Measurements from ENCODE around the gene SSBP2.
"Not testable (repeated sequence)": the region's sequence is repeated elsewhere in the genome, so short reads cannot be mapped to it uniquely, and the experiment has no call there.

SSBP2 gene

GRCh38 chr5:81718300-81718699 is 32.6 kb downstream of the SSBP2 start:
- WGBS, 2 experiments = 56 to 68% methylated on average over 3 to 6 of the region's 6 CpGs
- no peak overlapping the region for H3K4me3 ChIP-seq (ENCODE audit: insufficient read depth, low read depth, low read length)

GRCh38 chr5:81717860-81718259 is 33.0 kb downstream of the SSBP2 start:
- Histone ChIP-seq H3K36me3 (ENCODE audit: control insufficient read depth, insufficient read depth, low read length) (no peaks in the 10 kb centered on the region), H3K4me1 (ENCODE audit: control insufficient read depth, insufficient read depth, low read length) (peaks cover 22% of the 10 kb centered on the region), H3K9me3 (ENCODE audit: control insufficient read depth, low read length) (no peaks in the 10 kb centered on the region), H3K4me3 (ENCODE audit: insufficient read depth, low read depth, low read length) (no peak overlapping the region), H3K27me3 (ENCODE audit: control insufficient read depth, insufficient read depth, low read length, poor library complexity, severe bottlenecking) (no peaks in the 10 kb centered on the region), H3K27ac (ENCODE audit: insufficient read depth, low read depth, low read length, poor library complexity, severe bottlenecking) (no peak overlapping the region)
- WGBS, 2 experiments = 91 to 96% methylated on average over 2 to 3 of the region's 4 CpGs

More at GRCh38 chr5:81718300-81718699, 32.6 kb downstream of the SSBP2 start:
- Histone ChIP-seq H3K4me1 (ENCODE audit: control insufficient read depth, insufficient read depth, low read length) (peaks cover 22% of the 10 kb centered on the region), H3K36me3 (ENCODE audit: control insufficient read depth, insufficient read depth, low read length) (no peaks in the 10 kb centered on the region), H3K27me3 (ENCODE audit: control insufficient read depth, insufficient read depth, low read length, poor library complexity, severe bottlenecking) (no peaks in the 10 kb centered on the region), H3K9me3 (ENCODE audit: control insufficient read depth, low read length) (no peaks in the 10 kb centered on the region), H3K27ac (ENCODE audit: insufficient read depth, low read depth, low read length, poor library complexity, severe bottlenecking) (no peak overlapping the region)

- Histone ChIP-seq H3K27ac (ENCODE audit: insufficient read depth, low read depth, low read length, poor library complexity, severe bottlenecking) (no peak overlapping the region), H3K36me3 (ENCODE audit: control insufficient read depth, insufficient read depth, low read length) (no peaks in the 10 kb centered on the region), H3K4me1 (ENCODE audit: control insufficient read depth, insufficient read depth, low read length) (peaks cover 22% of the 10 kb centered on the region), H3K4me3 (ENCODE audit: insufficient read depth, low read depth, low read length) (no peak overlapping the region), H3K27me3 (ENCODE audit: control insufficient read depth, insufficient read depth, low read length, poor library complexity, severe bottlenecking) (no peaks in the 10 kb centered on the region), H3K9me3 (ENCODE audit: control insufficient read depth, low read length) (no peaks in the 10 kb centered on the region)
- 100% methylated on average over 1 of the region's 1 CpG; no CpG with 5 or more reads in 1 of the 2 experiments for WGBS, 2 experiments
These were observed 33.7 kb downstream of the SSBP2 start for GRCh38 chr5:81717226-81717625.

GRCh38 chr5:81714076-81714475 is 36.8 kb downstream of the SSBP2 start:
- not testable (repeated sequence) for H3K9me3 ChIP-seq (ENCODE audit: control insufficient read depth, low read length); H3K27ac ChIP-seq (ENCODE audit: insufficient read depth, low read depth, low read length, poor library complexity, severe bottlenecking); H3K36me3 ChIP-seq (ENCODE audit: control insufficient read depth, insufficient read depth, low read length); H3K27me3 ChIP-seq (ENCODE audit: control insufficient read depth, insufficient read depth, low read length, poor library complexity, severe bottlenecking); H3K4me3 ChIP-seq (ENCODE audit: insufficient read depth, low read depth, low read length)
- peaks cover 17% of the 10 kb centered on the region for H3K4me1 ChIP-seq (ENCODE audit: control insufficient read depth, insufficient read depth, low read length)
- 83% methylated on average over 1 of the region's 2 CpGs; no CpG with 5 or more reads in 1 of the 2 experiments for WGBS, 2 experiments

GRCh38 chr5:81708889-81709288 is 42.0 kb downstream of the SSBP2 start:
- Histone ChIP-seq H3K27me3 (ENCODE audit: control insufficient read depth, insufficient read depth, low read length, poor library complexity, severe bottlenecking) (no peaks in the 10 kb centered on the region), H3K4me1 (ENCODE audit: control insufficient read depth, insufficient read depth, low read length) (peaks cover 9% of the 10 kb centered on the region), H3K9me3 (ENCODE audit: control insufficient read depth, low read length) (no peaks in the 10 kb centered on the region), H3K27ac (ENCODE audit: insufficient read depth, low read depth, low read length, poor library complexity, severe bottlenecking) (no peak overlapping the region), H3K36me3 (ENCODE audit: control insufficient read depth, insufficient read depth, low read length) (no peaks in the 10 kb centered on the region), H3K4me3 (ENCODE audit: insufficient read depth, low read depth, low read length) (no peak overlapping the region)
- 71 to 82% methylated on average over 1 of the region's 1 CpG for WGBS, 2 experiments

GRCh38 chr5:81703840-81704239 is 47.1 kb downstream of the SSBP2 start:
- Histone ChIP-seq H3K4me3 (ENCODE audit: insufficient read depth, low read depth, low read length) (no peak overlapping the region), H3K4me1 (ENCODE audit: control insufficient read depth, insufficient read depth, low read length) (peaks cover 3% of the 10 kb centered on the region), H3K36me3 (ENCODE audit: control insufficient read depth, insufficient read depth, low read length) (peaks cover 3% of the 10 kb centered on the region), H3K9me3 (ENCODE audit: control insufficient read depth, low read length) (no peaks in the 10 kb centered on the region), H3K27me3 (ENCODE audit: control insufficient read depth, insufficient read depth, low read length, poor library complexity, severe bottlenecking) (no peaks in the 10 kb centered on the region), H3K27ac (ENCODE audit: insufficient read depth, low read depth, low read length, poor library complexity, severe bottlenecking) (no peak overlapping the region)
- WGBS, 2 experiments = 94 to 95% methylated on average over 2 of the region's 2 CpGs

GRCh38 chr5:81700166-81700565 is 50.7 kb downstream of the SSBP2 start:
- H3K36me3 ChIP-seq (ENCODE audit: control insufficient read depth, insufficient read depth, low read length) = peaks cover 3% of the 10 kb centered on the region
- H3K4me1 ChIP-seq (ENCODE audit: control insufficient read depth, insufficient read depth, low read length) = no peaks in the 10 kb centered on the region
- H3K9me3 ChIP-seq (ENCODE audit: control insufficient read depth, low read length) = no peaks in the 10 kb centered on the region
- H3K27ac ChIP-seq (ENCODE audit: insufficient read depth, low read depth, low read length, poor library complexity, severe bottlenecking) = no peak overlapping the region
- no peaks in the 10 kb centered on the region for H3K27me3 ChIP-seq (ENCODE audit: control insufficient read depth, insufficient read depth, low read length, poor library complexity, severe bottlenecking)
- H3K4me3 ChIP-seq (ENCODE audit: insufficient read depth, low read depth, low read length) = no peak overlapping the region

GRCh38 chr5:81698813-81699212 is 52.1 kb downstream of the SSBP2 start:
- Histone ChIP-seq H3K27ac (ENCODE audit: insufficient read depth, low read depth, low read length, poor library complexity, severe bottlenecking) (no peak overlapping the region), H3K36me3 (ENCODE audit: control insufficient read depth, insufficient read depth, low read length) (peaks cover 3% of the 10 kb centered on the region), H3K4me3 (ENCODE audit: insufficient read depth, low read depth, low read length) (no peak overlapping the region), H3K27me3 (ENCODE audit: control insufficient read depth, insufficient read depth, low read length, poor library complexity, severe bottlenecking) (no peaks in the 10 kb centered on the region), H3K9me3 (ENCODE audit: control insufficient read depth, low read length) (no peaks in the 10 kb centered on the region), H3K4me1 (ENCODE audit: control insufficient read depth, insufficient read depth, low read length) (no peaks in the 10 kb centered on the region)
- 88 to 98% methylated on average over 1 to 2 of the region's 2 CpGs for WGBS, 2 experiments

- 91 to 94% methylated on average over 5 to 9 of the region's 9 CpGs for WGBS, 2 experiments
- no peaks in the 10 kb centered on the region for H3K4me1 ChIP-seq (ENCODE audit: control insufficient read depth, insufficient read depth, low read length)
- no peaks in the 10 kb centered on the region for H3K27me3 ChIP-seq (ENCODE audit: control insufficient read depth, insufficient read depth, low read length, poor library complexity, severe bottlenecking)
- no peaks in the 10 kb centered on the region for H3K9me3 ChIP-seq (ENCODE audit: control insufficient read depth, low read length)
- no peak overlapping the region for H3K4me3 ChIP-seq (ENCODE audit: insufficient read depth, low read depth, low read length)
- H3K27ac ChIP-seq (ENCODE audit: insufficient read depth, low read depth, low read length, poor library complexity, severe bottlenecking) = no peak overlapping the region
- peaks cover 3% of the 10 kb centered on the region for H3K36me3 ChIP-seq (ENCODE audit: control insufficient read depth, insufficient read depth, low read length)
These were observed 54.2 kb downstream of the SSBP2 start for GRCh38 chr5:81696418-81697397.

GRCh38 chr5:81694726-81695125 is 56.2 kb downstream of the SSBP2 start:
- WGBS, 2 experiments = 87 to 97% methylated on average over 2 of the region's 2 CpGs
- no peaks in the 10 kb centered on the region for H3K9me3 ChIP-seq (ENCODE audit: control insufficient read depth, low read length)
- no peaks in the 10 kb centered on the region for H3K4me1 ChIP-seq (ENCODE audit: control insufficient read depth, insufficient read depth, low read length)
- H3K36me3 ChIP-seq (ENCODE audit: control insufficient read depth, insufficient read depth, low read length) = peaks cover 3% of the 10 kb centered on the region
- H3K27ac ChIP-seq (ENCODE audit: insufficient read depth, low read depth, low read length, poor library complexity, severe bottlenecking) = no peak overlapping the region
- no peak overlapping the region for H3K4me3 ChIP-seq (ENCODE audit: insufficient read depth, low read depth, low read length)
- no peaks in the 10 kb centered on the region for H3K27me3 ChIP-seq (ENCODE audit: control insufficient read depth, insufficient read depth, low read length, poor library complexity, severe bottlenecking)
